UCSD-AML1 (cell line): ENCODE data around the gene TTF2.
"Not testable (repeated sequence)": the region's sequence is repeated elsewhere in the genome, so short reads cannot be mapped to it uniquely, and the experiment has no call there.

Source experiments
- DNase-seq: peaks from one replicate; lab custom pipeline; 2025; ENCODE audit not compliant: unreplicated experiment; lab: John Stamatoyannopoulos, UW

Gene TTF2

DNA sequence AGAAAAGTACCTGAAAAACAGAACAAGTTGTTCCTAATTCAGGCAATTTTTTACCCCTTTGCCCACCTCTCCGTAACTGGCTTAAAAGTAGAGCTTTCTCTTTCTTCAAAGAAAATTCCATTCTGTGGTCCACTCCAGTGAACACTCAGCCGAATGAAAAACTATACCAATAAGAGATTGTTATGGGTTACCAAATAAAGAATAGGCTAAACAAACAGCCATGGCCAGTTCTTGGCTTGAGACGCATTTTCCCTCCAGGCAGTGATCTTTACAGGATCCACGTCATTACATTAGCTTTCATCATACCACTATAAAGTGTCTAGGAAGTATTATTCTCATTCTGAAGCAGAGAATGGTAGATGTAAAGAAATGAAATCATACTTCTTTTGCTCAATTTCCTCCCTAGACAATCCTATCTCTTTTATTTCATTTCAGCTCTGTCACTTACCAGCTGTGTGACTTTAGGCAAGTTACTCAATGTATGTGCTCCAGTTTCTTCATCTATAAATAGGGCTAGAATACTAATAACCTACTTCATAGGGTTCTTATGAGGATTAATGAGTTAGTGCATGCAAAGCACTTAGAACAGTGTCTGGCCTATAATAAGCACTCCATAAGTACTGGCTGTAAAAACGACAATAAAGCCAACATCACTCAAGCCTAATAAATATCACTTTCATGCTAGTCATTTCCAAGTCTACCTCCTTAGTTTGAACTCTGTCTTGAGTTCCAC is 87.9 kb downstream of the TTF2 start:
- no peak for DNase-seq

DNA sequence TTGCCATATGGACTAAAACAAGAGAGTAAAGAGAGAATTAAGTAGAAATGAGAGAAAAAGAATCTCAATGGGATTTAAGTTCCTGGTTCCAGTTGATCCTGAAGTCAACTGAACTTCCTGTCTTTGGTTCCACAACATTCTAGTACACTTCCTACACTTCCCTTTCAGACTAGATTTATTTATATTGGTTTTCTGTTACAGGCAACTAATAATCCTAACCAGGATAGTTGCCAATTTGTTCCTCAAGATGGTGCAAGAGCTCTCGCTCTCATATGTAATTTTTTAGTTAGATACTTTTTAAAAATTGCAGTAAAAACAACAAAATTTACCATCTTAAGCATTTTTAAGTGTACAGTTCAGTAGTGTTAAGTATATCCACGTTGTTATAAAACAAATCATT is 90.2 kb downstream of the TTF2 start:
- no peak for DNase-seq

DNA sequence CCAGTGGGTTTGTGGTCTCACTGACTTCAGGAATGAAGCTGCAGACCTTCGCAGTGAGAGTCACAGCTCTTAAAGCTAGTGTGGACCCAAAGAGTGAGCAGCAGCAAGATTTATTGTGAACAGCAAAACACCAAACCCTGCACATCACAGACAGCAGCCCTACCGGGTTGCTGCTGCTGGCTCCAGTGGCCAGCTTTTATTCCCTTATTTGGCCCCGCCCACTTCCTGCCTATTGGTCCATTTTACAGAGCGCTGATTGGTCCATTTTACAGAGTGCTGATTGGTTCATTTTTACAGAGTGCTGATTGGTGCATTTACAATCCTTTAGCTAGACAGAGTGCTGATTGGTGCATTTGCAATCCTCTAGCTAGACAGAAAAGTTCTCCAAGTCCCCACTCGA is 91.2 kb downstream of the TTF2 start:
- DNase-seq: not testable (repeated sequence)
